ENCODE results near the gene KIAA1671.
A peak's percentile ranks its signal among the peaks of the same experiment; 100 is the strongest.

Gene KIAA1671

DNA sequence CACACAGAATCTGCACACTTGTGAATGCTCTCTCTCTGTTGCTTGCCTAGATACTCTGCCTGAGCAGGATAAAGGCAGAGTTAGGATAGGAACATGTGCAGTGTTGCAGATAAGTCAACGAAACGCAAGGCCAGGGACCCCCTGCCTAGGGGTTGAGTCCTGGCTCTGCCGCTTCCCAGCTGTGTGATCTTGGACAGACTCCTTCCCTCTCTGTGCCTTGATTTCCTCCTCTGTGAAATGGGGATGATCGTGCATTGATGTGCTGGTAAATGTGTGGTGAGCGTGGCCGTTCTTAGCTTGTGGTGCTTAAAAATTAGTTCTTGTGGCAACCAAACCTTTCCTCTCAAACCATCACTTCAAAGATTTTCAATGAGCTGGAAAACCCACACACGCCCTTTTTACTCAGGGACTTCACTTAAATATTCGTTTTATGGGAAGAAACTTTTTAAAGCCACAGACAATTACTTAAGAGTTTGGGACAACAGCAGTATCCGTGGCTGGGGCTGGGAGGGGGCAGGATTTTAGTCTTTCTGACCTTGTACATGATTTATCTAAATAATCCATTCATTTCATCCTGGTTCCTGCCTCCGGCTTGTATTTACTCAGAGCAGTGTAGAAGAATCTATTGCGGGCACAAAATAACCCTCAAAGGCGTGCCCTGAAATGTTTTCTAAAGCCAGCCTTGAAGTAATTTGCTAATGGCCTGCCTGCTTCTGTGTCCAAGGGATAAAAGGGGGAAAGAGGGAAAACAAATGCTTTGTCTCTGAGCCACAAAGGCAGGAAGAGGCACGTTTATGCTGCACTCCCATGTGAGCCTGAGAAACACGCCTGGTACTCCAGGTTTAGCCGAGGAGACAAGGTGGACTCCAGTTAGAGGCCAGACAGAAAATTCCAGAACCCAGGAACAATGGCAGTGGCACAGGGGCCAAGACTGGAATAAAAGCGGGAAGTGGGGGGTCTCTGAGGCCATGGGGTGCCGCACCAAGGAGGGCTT, 162.2 kb downstream of the KIAA1671 start:
- no peak for DNase-seq (ENCODE audit: low read depth)

DNA sequence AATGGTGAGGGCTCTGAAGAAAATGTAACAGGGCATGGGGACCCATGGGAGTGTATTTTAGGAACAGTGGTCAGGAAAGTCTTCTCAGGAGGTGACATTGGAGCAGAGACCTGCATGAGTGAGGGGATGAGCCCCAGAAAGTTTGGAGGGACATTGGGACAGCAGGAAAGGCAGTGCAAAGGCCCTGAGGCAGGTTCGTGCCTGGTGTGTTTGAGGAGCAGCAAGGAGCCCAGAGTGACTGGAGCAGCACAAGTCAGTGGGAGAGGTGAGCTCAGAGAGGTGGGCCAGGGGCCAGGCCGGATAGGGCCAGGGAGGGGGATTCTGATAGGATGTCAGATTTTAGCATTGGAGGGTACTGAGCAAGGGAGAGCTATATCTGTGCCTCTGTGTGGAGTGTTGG, 167.1 kb downstream of the KIAA1671 start:
- no peak for DNase-seq (ENCODE audit: low read depth)

DNA sequence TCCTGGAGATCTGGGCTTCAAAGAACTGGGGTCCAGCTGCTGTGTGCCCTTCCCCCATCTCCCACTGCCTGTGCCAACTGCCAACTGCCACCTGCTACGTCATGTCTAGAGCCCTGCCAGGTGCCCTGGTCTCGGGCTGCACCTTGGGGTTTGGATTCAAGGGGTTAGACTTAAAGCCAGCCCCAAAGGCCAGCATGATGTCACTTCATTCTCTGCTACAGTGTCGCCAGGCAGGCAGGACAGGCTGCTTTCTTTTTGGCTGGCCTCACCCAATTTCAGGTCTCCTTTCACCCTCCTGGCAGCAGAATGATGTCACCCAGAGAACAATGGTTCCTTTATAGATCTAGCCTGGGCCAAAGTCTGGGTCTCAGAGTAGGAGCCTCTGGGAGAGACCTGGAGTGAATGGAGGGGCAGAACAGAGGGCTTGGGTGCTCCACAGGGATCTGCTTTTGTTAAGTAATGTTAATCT, 167.6 kb downstream of the KIAA1671 start:
- DNase-seq (ENCODE audit: low read depth) = no peak

DNA sequence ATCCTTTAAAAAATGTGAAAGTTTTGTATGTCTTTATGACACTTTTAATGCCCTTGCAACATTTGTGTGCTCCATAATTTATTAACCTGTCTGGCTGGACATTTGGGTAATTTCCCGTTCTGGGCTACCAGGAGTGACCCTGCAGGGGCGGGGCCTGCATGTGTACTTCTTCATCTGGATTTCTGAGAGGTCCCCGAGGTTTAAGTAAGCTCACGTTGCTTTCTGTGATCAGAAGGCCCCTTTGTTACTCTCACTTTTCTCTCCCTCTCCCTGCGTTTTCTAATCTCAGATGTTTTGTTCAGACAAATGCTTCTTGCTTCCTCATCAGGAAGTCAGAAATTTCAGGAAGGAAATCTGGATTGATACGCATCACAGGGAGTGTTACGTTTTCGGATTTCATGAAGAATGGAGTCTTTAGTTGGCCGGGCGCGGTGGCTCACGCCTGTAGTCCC, 168.3 kb downstream of the KIAA1671 start:
- DNase-seq (ENCODE audit: low read depth) = no peak

DNA sequence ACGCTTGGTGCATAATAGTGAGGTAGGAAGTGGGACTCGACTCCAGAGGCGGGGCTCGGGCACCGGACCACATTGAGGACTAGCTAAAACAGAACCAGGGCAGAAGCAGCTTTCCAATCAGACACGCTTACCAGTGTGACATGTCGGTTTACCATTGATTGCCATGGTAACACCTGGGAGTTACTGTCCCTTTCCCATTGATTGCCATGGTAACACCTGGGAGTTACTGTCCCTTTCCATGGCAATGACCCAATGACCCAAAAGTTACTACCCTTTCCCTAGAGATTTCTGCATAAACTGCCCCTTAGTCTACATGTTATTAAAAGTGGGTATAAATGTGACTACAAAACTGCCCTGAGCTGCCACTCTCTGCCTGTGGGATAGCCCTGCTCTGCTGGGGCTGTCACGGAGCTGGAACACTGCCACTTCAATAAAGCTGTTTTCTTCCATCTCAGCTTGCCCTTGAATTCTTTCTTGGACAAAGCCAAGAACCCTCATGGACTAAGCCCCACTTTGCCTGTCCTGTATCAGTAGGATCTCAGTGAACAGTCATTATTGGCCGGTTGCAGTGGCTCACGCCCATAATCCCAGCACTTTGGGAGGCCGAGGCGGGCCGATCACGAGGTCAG, 169.7 kb downstream of the KIAA1671 start:
- no peak for DNase-seq (ENCODE audit: low read depth)

DNA sequence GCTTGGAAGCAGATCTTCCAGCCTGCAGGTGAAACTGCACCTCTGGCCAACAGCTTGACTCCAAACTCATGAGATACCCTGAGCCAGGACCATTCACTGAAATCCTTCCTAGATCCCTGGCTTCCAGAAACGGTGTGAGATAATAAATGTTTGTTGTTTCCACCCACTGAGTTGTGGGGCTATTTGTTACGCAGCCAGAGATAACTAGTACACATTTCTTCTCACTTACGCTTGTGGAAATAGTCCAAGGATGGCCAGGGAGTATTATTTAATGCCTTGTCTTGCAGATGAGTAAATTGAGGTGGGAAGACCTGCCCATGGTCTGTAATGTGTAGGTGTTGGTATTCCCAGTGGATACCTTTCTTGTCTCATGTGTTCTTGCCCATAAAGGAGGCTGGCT, 171.2 kb downstream of the KIAA1671 start:
- no peak for DNase-seq (ENCODE audit: low read depth)

DNA sequence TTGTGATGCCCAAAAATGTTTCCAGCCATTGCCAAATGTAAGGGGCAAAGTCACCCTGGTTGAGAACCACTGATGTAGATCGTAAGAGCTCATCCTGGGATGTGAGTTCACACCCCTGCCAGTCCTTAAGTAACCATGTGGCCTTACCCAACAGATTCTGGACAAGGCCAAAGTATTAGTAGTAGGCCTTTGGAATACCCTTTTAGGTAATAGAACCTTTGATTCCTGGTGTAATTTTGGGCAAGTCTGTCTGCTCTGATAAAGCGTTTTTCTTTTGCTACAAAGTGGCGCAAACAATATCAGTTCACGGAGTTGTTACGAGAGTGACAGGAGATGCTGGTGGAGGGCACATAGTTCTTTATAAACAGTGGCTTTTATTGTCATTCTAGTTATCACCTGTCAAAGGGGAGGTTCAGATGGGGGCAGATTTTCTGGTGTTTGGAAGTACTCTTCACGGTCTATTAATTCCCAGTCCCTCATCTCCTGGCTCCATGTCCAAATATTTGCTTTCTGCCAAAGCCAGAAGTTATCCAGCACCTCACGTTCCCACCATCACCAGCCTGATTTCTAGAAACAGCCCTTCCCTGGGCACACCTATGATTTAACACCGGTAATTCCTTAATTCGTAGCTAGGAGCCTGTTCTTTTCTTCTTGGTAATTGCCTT, 173.3 kb downstream of the KIAA1671 start:
- no peak for DNase-seq (ENCODE audit: low read depth)

DNA sequence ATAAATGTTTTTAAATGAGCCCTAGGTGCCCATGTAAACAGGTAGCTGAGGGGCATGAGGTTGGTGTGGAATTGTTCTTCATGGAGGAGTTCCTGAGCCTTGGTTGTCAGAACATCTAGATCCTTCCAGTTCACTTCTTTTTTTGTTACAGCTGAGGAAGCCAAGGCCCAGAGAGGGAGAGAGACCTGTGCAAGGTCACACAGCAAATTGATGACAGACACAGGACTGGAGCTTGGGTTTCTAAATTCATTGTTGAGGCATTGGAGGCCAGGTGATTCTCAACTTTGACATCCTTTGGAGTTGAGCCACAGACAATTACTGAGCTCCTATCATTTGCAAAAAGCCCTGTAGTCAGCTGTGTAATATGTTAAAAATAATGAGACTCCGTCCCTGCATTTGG, 174.0 kb downstream of the KIAA1671 start:
- DNase-seq (ENCODE audit: low read depth) = no peak

DNA sequence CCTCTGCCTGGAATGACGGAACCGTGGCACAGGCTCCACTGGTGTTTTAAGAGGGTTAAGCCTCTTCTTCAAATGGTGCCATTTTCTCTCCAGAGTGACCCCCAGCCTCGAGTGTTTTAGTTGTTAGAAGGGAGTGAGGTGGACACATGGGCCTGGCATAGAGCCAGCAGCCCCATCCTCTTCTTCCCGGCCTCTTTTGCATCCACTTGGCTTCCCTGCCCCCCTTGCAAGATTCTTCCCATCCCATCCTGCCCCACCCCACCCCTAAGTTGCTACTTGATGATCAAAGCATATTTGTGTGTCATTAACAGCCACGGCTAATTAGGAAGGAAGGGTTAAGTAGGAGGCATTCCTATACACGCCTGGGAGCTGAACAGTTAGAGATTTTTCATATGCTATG, 174.8 kb downstream of the KIAA1671 start:
- no peak for DNase-seq (ENCODE audit: low read depth)

DNA sequence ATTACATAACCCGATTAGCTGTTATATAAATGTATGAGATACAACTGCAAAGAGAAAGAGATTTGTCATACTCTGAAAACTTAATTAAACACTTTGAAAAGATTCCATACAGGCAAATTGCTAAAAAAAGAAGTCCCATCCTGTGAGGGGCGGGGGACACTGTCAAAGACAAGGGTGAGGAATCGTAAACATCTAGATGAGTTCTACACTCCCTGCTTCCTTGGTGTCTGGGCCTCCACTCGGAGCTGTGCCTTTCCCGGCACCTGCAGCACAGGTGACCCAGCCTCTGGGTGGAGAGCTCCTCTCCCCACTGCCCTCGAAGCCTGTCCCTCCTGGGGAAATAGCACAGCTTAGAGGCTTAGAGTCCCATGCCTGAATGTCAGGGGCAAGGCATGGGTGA, 177.9 kb downstream of the KIAA1671 start:
- DNase-seq (ENCODE audit: low read depth) = no peak

DNA sequence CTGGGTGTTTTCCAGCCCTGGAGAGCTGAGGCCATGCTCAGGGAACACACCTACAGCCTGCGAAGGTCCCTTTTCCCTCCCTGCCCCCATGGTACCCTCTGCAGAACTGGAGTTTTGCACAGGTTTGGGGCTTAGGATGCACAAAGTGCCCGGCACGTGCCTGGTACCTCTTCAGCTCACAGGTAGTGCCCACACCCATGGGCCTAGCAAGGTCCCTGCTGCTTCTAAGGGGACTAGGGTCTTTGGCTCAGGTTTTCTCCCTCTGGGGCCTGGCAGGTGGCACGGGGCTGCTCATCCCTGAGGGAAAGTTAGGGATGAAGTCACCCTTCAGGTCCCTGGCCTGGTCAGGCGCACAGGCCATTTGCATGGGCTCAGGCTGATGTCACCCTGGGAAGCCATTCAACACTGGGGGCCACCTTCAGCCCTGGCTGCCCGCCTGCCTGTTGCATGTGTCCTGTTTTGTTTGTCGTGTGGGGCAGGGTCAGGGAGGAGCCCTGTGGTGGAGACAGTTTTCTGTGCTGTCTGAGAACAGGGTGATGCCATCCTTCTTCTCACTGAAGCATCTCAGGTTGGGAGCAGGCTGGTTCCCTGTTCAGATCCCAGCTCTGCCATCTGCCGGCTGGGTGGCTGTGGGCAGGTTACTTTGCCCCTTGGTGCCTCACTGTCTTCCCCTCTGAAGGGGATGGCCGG, 178.8 kb downstream of the KIAA1671 start:
- DNase-seq (ENCODE audit: low read depth) = no peak

DNA sequence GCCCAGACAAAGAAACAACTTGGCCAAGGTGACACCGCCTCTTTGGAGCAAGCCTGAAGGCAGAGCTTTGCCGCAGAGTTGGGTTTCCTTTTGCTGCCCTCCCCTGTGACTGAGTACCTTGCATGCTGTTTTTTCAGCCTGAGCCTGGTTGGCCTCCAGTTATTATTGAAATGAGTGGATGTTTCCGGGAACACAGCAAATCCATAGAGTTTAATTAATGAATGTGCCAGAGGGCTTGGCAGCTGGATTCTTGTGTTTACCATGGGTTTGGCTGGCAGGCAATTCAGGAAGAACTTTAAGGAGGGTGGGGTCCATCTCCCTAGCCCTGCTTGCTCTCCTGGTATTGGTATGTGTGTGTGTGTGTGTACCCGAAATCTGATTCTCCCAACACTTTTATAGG, 181.5 kb downstream of the KIAA1671 start:
- DNase-seq (ENCODE audit: low read depth) = no peak

DNA sequence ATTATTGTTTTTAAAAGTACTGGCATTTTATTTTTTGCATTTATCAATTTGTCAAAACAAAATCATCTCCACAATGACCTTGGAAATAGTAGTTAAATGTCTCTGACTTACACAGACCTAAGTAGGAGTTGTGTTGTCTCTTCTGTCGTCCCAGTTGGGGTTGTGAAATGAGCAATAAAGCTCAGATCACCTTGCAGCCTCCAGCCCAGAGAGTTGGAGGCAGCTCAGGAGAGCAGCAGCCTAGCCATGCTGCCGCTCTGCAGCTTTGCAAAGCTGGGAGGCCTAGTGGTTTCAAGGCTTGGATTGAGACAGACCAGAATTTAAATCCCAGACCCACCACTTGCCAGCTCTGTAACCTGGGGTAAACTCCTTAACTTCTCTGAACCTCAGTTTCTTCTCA, 181.9 kb downstream of the KIAA1671 start:
- DNase-seq (ENCODE audit: low read depth) = no peak

DNA sequence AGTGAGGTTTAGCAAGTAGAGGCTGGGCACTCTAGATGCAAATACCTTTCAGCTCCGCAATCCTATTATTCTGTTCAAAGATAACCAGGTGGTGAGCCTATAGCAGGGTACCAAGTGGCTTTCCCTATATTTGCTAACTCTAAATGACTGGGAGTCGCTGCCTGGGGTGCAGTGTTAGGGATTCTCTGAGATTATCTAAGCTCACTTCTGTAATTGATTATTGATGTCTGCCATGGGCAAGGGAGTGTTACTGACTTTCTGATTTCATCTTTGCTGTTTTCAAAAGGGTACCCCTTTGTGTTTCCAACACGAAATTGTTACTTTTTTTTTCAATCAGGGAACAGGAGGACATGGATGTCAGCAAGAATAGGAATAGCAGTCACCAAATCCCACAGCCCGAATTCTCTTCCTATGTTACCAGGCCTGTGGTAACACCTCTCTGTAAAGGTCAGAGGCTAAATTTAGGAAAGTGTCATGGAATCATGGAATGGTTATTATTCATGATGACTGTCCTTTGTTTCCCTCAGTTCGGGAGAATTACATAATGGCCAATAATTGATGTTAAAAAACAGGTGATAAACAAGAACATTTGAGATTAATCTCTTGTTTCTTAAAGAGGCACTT, 184.5 kb downstream of the KIAA1671 start:
- DNase-seq (ENCODE audit: low read depth) = no peak

DNA sequence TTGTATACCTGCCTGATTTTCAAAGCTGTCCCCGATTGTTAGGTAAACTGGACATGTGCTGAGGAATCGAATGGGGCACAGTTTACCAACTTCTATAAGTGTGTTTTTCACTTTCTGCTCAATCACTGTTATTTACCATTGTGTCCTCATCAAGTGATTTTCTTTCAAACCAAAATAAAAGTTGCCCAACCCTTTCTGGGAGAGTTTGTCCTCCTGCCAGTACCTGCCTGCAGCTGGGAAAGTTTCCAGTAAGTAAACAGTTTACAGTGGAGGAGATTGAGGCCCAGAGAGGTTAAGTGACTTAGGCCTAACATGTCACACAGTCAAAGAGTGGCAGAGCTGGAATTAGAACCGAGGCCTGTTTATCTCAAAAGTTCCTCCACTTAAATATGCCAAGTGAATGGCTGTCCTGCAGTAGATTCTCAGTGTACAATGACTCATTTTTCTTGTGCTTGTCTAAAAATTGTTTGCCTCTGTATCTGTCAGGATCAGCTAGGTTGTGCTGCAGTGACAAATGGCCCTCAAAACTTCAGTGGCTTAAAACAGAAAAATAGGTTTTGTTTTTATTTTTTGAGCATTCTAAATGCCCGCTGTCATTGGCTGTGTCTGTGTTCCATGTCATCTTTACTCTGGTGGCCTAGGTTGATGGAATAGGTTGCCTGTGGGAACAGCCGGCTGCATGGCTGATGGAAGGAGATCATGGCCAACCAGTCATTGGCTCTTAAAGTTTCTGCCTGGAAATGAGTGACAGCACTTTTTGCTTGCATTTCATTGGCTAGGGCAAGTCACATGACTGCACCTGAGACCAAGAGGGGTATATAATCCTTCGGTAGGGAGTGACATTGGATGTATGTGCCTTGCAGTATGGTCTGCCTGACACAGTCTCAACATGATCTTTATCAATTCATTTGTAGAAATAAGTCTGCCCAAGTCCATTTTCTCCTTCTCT, 185.3 kb downstream of the KIAA1671 start:
- peak; percentile 8 for DNase-seq (ENCODE audit: low read depth)

DNA sequence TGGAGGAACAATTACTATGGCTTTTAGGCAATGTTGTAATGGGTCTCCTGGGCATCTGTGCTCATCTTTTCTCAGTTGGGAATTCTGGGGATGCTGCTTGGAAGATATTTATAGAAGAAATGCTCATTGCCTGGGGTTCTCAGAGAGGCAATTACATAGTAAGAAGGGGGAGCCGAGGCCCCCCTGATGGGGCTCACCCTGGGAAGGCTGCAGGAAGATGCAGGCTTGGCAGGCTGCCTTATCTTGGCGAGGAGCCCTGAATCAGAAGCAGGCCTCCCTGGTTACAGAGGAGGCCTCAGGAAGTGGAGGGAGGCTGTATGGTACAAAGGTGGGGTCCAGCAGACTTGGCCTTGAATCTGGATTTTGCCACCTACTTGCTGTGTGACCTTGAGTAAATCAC, 186.5 kb downstream of the KIAA1671 start:
- peak; percentile 13 for DNase-seq (ENCODE audit: low read depth)

DNA sequence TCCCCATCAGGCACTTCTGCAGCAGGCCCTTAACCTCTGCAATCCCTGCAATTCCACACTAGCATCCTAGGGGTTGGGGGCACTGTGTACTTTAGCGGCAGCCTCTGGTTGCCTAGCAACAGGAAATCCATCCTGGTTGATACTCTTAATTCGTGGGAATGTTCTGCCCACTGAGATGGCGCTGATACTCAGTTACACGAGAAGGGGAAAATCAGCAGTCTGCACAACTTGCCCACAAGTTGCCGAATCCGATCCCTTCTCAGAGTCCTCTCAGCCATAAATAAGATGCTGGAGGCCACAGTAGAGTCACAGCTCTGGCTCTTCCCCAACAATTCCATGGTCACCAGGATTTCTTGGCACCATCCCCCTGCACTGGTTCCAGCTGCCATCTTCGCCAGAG, 189.6 kb downstream of the KIAA1671 start:
- no peak for DNase-seq (ENCODE audit: low read depth)

DNA sequence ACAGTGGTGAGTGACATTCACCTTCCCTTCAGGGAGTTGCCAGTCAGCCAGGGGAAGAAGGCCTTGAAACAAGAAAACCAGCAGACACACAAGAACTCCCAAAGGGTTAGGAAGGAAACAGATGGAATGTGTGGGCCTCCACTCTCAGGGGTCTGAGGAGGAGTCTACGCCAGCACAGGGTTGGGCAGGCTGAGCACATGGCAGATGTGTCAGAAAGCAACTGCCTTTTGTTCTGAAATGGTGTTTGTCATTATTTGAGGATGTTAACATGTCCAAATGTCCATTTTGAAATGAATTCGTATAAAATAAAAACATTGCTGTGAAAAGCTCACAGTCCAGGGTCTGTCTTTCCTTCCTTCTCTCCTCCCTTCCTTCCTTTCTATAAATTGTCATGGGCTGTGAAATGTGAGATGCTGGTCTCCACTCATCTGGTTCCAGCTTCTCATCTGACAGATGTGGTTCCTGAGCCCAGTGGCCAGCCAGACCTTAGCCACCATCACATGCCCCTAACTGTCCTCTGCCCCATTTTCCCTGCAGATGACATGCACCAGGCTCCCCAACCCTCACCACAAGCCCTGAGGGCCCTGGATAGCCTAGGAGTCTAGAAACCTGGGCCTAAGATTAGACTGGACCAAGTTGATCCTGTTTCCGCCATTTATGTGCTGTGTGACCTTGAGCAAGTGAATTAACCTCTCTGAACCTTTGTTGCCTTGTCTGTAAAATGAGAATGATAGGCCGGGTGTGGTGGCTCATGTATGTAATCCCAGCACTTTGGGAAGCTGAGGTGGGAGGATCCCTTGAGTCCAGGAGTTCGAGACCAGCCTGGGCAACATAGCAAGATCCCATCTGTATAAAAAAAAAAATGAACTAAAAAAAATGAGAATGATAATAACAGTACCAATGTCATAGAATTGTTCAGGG, 190.9 kb downstream of the KIAA1671 start:
- DNase-seq (ENCODE audit: low read depth) = no peak

DNA sequence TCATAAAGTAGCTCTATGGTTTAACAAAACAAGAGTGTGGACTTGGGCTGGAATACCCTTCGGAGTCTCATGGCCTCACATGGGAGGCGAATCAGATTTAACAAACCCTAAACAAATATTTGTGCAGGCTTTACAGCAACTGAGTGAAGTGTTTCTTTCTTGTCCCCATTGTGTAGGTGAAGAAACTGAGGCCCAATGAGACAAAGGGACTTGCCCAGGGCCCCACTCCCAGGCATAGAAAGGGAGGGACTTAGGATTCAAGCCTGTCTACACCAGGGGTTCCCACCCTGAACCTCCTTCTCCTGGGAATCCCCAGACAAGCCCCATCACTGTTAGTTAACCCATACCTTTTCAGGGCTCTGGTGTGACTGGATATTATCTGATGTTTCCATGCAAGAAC, 192.0 kb downstream of the KIAA1671 start:
- no peak for DNase-seq (ENCODE audit: low read depth)

Data from amniotic epithelial cell (primary cell).